Body of pancreas (tissue), 4 donors: Measurements from ENCODE around the gene SEPTIN12. TPM values are rescaled to one million over a fixed set of nuclear protein-coding genes. Genes with fewer than 3 reads are reported as not detected.

Experiments used
- ATAC-seq: fragments of 150-250 bp; one replicate; pipeline ENCODE4 v1.9.1; 2016
- DNase-seq, 4 donors: peaks; one replicate each; pipeline ENCODE4 v3.0.0-alpha.2; 2019
- H3K27ac ChIP-seq, 4 donors: fragments of 200-600 bp; sonication (generic); 1 replicate in 3 of 4; 2 replicates in 1 of 4; pipeline versions ENCODE4 v1.5.1 to v1.6.1; 2016 to 2019; ENCODE audit warnings: mild to moderate bottlenecking in 1 of 4, mixed read lengths in 1 of 4, moderate library complexity in 1 of 4
- H3K27me3 ChIP-seq, 2 donors: fragments of 200-600 bp; sonication (generic); one replicate each; pipeline ENCODE4 v1.6.0; 2016; ENCODE audit warnings: mild to moderate bottlenecking in 1 of 2
- H3K36me3 ChIP-seq, 2 donors: fragments of 200-600 bp; sonication (generic); replicated peaks in 1 of 2; 2 replicates each; pipeline ENCODE4 v1.5.1; 2016; ENCODE audit warnings: low read depth in 2 of 2; ENCODE audit not compliant: insufficient read depth in 1 of 2
- H3K4me1 ChIP-seq: fragments of 200-600 bp; sonication (generic); one replicate; pipeline ENCODE4 v1.6.0; 2016
- H3K4me3 ChIP-seq, 2 donors: fragments of 200-600 bp; sonication (generic); 1 replicate in 1 of 2; 2 replicates in 1 of 2; pipeline ENCODE4 v1.5.1; 2016 to 2019
- H3K9me3 ChIP-seq, 3 donors: fragments of 200-600 bp; sonication (generic); 1 replicate in 2 of 3; 2 replicates in 1 of 3; pipeline ENCODE4 v1.5.1; 2016
- POLR2A ChIP-seq, 3 donors: fragments of 450-650 bp; IDR thresholded peaks; one replicate each; pipeline ENCODE4 v1.6.1; 2016; ENCODE audit warnings: antibody characterized with exemption in 3 of 3, mild to moderate bottlenecking in 2 of 3
- WGBS, 2 donors: methylation state at CpG; one replicate each; pipeline ENCODE4 v1.1.5; 2017; 5-methylcytosine and 5-hydroxymethylcytosine counted together
- intact Hi-C: fragments of 100-400 bp; cut with DNase I; formaldehyde crosslinking; loops from one replicate; pipeline ENCODE4 v1.15.1; 2023
- total RNA-seq, 2 donors: library from RNA; depleted of rRNA; stranded (reverse); fragments of >200 nt; gene quantifications; one replicate each; pipeline ENCODE4 v1.1.0, GENCODE V29; 2016
- TF ChIP-seq, protein P1 (sequence below), 7 experiments: fragments of 450-650 bp in 4 of 7; fragments of 200-600 bp in 3 of 7; sonication (generic) in 3 of 7; IDR thresholded peaks; one replicate each; pipeline ENCODE4 v1.5.1; 2016 to 2019; ENCODE audit warnings: antibody characterized with exemption in 7 of 7

Gene SEPTIN12
- total RNA-seq, 2 donors from 2014 or later: not detected

- no peak overlapping the region for H3K4me3 ChIP-seq
- ATAC-seq: no peak
- H3K36me3 ChIP-seq: peaks cover 0 to 2% of the 10 kb centered on the region in 2 donors
- peaks cover 32% of the 10 kb centered on the region for H3K4me1 ChIP-seq
- no peaks in the 10 kb centered on the region for H3K27me3 ChIP-seq
- 81 to 88% methylated on average over 22 to 26 of the region's 26 CpGs for WGBS, 2 donors
- no peak for TF ChIP-seq POLR2A (IDR thresholded peaks at IDR 0.05)
- TF ChIP-seq, protein P1, sequence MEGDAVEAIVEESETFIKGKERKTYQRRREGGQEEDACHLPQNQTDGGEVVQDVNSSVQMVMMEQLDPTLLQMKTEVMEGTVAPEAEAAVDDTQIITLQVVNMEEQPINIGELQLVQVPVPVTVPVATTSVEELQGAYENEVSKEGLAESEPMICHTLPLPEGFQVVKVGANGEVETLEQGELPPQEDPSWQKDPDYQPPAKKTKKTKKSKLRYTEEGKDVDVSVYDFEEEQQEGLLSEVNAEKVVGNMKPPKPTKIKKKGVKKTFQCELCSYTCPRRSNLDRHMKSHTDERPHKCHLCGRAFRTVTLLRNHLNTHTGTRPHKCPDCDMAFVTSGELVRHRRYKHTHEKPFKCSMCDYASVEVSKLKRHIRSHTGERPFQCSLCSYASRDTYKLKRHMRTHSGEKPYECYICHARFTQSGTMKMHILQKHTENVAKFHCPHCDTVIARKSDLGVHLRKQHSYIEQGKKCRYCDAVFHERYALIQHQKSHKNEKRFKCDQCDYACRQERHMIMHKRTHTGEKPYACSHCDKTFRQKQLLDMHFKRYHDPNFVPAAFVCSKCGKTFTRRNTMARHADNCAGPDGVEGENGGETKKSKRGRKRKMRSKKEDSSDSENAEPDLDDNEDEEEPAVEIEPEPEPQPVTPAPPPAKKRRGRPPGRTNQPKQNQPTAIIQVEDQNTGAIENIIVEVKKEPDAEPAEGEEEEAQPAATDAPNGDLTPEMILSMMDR (IDR thresholded peaks at IDR 0.05): no peak
- intact Hi-C loops: no loop called here
- H3K9me3 ChIP-seq: no peaks in the 10 kb centered on the region
- no peak overlapping the region for H3K27ac ChIP-seq
- DNase-seq: no peak
Observed at GRCh38 chr16:4803898-4804762, 16.0 kb upstream of the SEPTIN12 start.

- H3K9me3 ChIP-seq: no peaks in the 10 kb centered on the region
- no peaks in the 10 kb centered on the region for H3K27me3 ChIP-seq
- 43 to 51% methylated on average over 8 of the region's 8 CpGs for WGBS, 2 donors
- no peak for ATAC-seq
- DNase-seq: no peak
- peak overlapping the region in 2 of 4 donors; percentile 87 to 91 for H3K27ac ChIP-seq
- TF ChIP-seq, protein P1 (IDR thresholded peaks at IDR 0.05): no peak
- TF ChIP-seq POLR2A (IDR thresholded peaks at IDR 0.05): no peak
- intact Hi-C loops: no loop called here
- H3K4me3 ChIP-seq: no peak overlapping the region
- H3K36me3 ChIP-seq: peaks cover 0 to 2% of the 10 kb centered on the region in 2 donors
- peaks cover 32% of the 10 kb centered on the region for H3K4me1 ChIP-seq
Observed at GRCh38 chr16:4803401-4803844, 15.3 kb upstream of the SEPTIN12 start.

GRCh38 chr16:4802659-4803287, 14.6 kb upstream of the SEPTIN12 start:
- H3K27ac ChIP-seq: peak overlapping the region; percentile 80 to 91 (median 85)
- peak in 1 of 3 donors; percentile 17 for TF ChIP-seq POLR2A (IDR thresholded peaks at IDR 0.05)
- TF ChIP-seq, protein P1 (IDR thresholded peaks at IDR 0.05): peak in 5 of 7 experiments; percentile 7 to 52 (median 27)
- 0 to 1% methylated on average over 18 to 53 of the region's 59 CpGs for WGBS, 2 donors
- ATAC-seq (peak; percentile 89), DNase-seq (peak; percentile 90 to 95 (median 93))
- no peaks in the 10 kb centered on the region for H3K9me3 ChIP-seq
- H3K36me3 ChIP-seq: peaks cover 0 to 2% of the 10 kb centered on the region in 2 donors
- H3K4me1 ChIP-seq: peaks cover 32% of the 10 kb centered on the region
- intact Hi-C loops: no loop called here
- peak overlapping the region; percentile 57 to 97 for H3K4me3 ChIP-seq
- H3K27me3 ChIP-seq: no peaks in the 10 kb centered on the region

- H3K4me3 ChIP-seq: peak within 1 kb of the TSS; percentile 57 to 97
- peaks cover 37% of the 10 kb centered on the region for H3K4me1 ChIP-seq
- peak; percentile 46 to 77 (median 74) for TF ChIP-seq POLR2A (IDR thresholded peaks at IDR 0.05)
- TF ChIP-seq, protein P1 (IDR thresholded peaks at IDR 0.05): no peak
- intact Hi-C loops: no loop called here
- peaks cover 0 to 2% of the 10 kb centered on the region in 2 donors for H3K36me3 ChIP-seq
- no peaks in the 10 kb centered on the region for H3K9me3 ChIP-seq
- H3K27me3 ChIP-seq: no peaks in the 10 kb centered on the region
- peak within 1 kb of the TSS; percentile 80 to 91 (median 85) for H3K27ac ChIP-seq
- ATAC-seq (peak; percentile 76), DNase-seq (peak; percentile 91 to 96 (median 94))
- WGBS, 2 donors: 0 to 1% methylated on average over 3 to 70 of the region's 70 CpGs
Observed at GRCh38 chr16:4801962-4802658, 14.0 kb upstream of the SEPTIN12 start, which contains the start of gene ROGDI. Gene ROGDI (minus strand): TSS chr16:4802633. CDS start chr16:4802571, 62 bp downstream.
